OCI-LY3 (cell line): ENCODE results near the gene RUNX2.

Source experiments
- H2AFZ ChIP-seq: fragments of 200-600, 300-600 bp; shearing (Covaris generic); 2 replicates; pipeline ENCODE4 v1.6.0; 2014; ENCODE audit warnings: antibody characterized with exemption, low read depth, low read length
- H3K27ac ChIP-seq: fragments of 200-600, 300-600 bp; sonication (generic); 2 replicates; pipeline ENCODE4 v1.5.1; 2014; ENCODE audit warnings: mild to moderate bottlenecking, low read length, moderate library complexity, mixed read lengths
- H3K27me3 ChIP-seq: fragments of 200-600, 300-600 bp; sonication (generic); 2 replicates; pipeline ENCODE4 v1.6.1; 2014; ENCODE audit warnings: low read depth, low read length, mixed read lengths
- H3K36me3 ChIP-seq: fragments of 200-600, 300-600 bp; sonication (generic); replicated peaks from 2 replicates; pipeline ENCODE3; 2014; ENCODE audit warnings: low read depth, low read length, mixed read lengths
- H3K4me1 ChIP-seq: fragments of 300-600, 200-600 bp; sonication (generic); 2 replicates; pipeline ENCODE4 v1.6.1; 2014; ENCODE audit warnings: low read length, mixed read lengths
- H3K4me2 ChIP-seq: fragments of 200-600, 300-600 bp; sonication (generic); 2 replicates; pipeline ENCODE4 v1.6.1; 2014; ENCODE audit warnings: low read length, mixed read lengths
- H3K4me3 ChIP-seq: fragments of 300-600, 200-600 bp; sonication (generic); 2 replicates; pipeline ENCODE4 v1.5.1; 2014; ENCODE audit warnings: antibody characterized with exemption, mild to moderate bottlenecking, low read length, moderate library complexity
- H3K79me2 ChIP-seq: fragments of 300-600, 200-600 bp; shearing (Covaris generic); 2 replicates; pipeline ENCODE4 v1.6.1; 2014; ENCODE audit warnings: mild to moderate bottlenecking, low read length, mixed read lengths
- H3K9ac ChIP-seq: fragments of 300-600, 200-600 bp; shearing (Covaris generic); 2 replicates; pipeline ENCODE4 v1.6.0; 2014; ENCODE audit warnings: mild to moderate bottlenecking, low read length, moderate library complexity
- H3K9me3 ChIP-seq: fragments of 200-600, 300-600 bp; shearing (Covaris generic); 2 replicates; pipeline ENCODE4 v1.6.1; 2014; ENCODE audit warnings: low read length, mixed read lengths; ENCODE audit not compliant: insufficient read depth
- H4K20me1 ChIP-seq: fragments of 200-600, 300-600 bp; sonication (generic); 2 replicates; pipeline ENCODE4 v1.6.1; 2016; ENCODE audit warnings: low read length, mixed read lengths; ENCODE audit not compliant: insufficient read depth
- CTCF ChIP-seq: fragments of 200-600, 300-600 bp; sonication (generic); IDR thresholded peaks from 2 replicates; pipeline ENCODE4 v1.5.1; 2014; ENCODE audit warnings: antibody characterized with exemption, low read length, low read depth
- EZH2phosphoT487 ChIP-seq: fragments of 200-600 bp; shearing (Covaris generic); IDR thresholded peaks from 2 replicates; pipeline ENCODE4 v1.6.1; 2018; ENCODE audit warnings: antibody characterized with exemption, mixed run types, low read depth

The RUNX2 gene

GRCh38 chr6:45493761-45494160 lies 165.6 kb downstream of the RUNX2 start:
- Histone ChIP-seq H3K4me1 (peaks cover 12% of the 10 kb centered on the region), H3K36me3 (no peaks in the 10 kb centered on the region), H4K20me1 (no peaks in the 10 kb centered on the region), H3K4me2 (no peak overlapping the region), H3K79me2 (no peaks in the 10 kb centered on the region), H2AFZ (no peak overlapping the region), H3K27me3 (peaks cover 68% of the 10 kb centered on the region), H3K27ac (no peak overlapping the region), H3K9ac (no peak overlapping the region), H3K4me3 (no peak overlapping the region), H3K9me3 (no peaks in the 10 kb centered on the region)
- TF ChIP-seq CTCF = no peak
- no peak for TF ChIP-seq EZH2phosphoT487

- Histone ChIP-seq H3K9me3 (no peaks in the 10 kb centered on the region), H3K27me3 (peaks cover 67% of the 10 kb centered on the region), H3K4me3 (no peak overlapping the region), H4K20me1 (no peaks in the 10 kb centered on the region), H3K4me1 (peaks cover 12% of the 10 kb centered on the region), H3K4me2 (no peak overlapping the region), H3K79me2 (no peaks in the 10 kb centered on the region), H3K27ac (no peak overlapping the region), H3K9ac (no peak overlapping the region), H2AFZ (no peak overlapping the region), H3K36me3 (no peaks in the 10 kb centered on the region)
- TF ChIP-seq EZH2phosphoT487 = no peak
- TF ChIP-seq CTCF = no peak
These were observed 166.4 kb downstream of the RUNX2 start for GRCh38 chr6:45494416-45495135.

- no peak overlapping the region for H3K27ac ChIP-seq
- H3K4me2 ChIP-seq = peak overlapping the region; percentile 15; the same call in 1 of the 2 replicates
These were observed 167.4 kb downstream of the RUNX2 start for GRCh38 chr6:45495429-45496084.

More at GRCh38 chr6:45495429-45496084, 167.4 kb downstream of the RUNX2 start:
- H3K9me3 ChIP-seq = no peaks in the 10 kb centered on the region
- peaks cover 12% of the 10 kb centered on the region for H3K4me1 ChIP-seq
- H3K4me3 ChIP-seq = no peak overlapping the region
- no peaks in the 10 kb centered on the region for H3K36me3 ChIP-seq
- peaks cover 61% of the 10 kb centered on the region for H3K27me3 ChIP-seq
- TF ChIP-seq CTCF = no peak
- TF ChIP-seq EZH2phosphoT487 = no peak
- no peaks in the 10 kb centered on the region for H4K20me1 ChIP-seq
- no peak overlapping the region for H3K9ac ChIP-seq
- H3K79me2 ChIP-seq = no peaks in the 10 kb centered on the region
- H2AFZ ChIP-seq = no peak overlapping the region
